ENCODE measurements around the gene SPATA12. TPM values are rescaled to one million over a fixed set of nuclear protein-coding genes. Genes with fewer than 3 reads are reported as not detected.

SPATA12 gene
- total RNA-seq, 1 experiment from 2014 or later = 0.10 TPM

DNA sequence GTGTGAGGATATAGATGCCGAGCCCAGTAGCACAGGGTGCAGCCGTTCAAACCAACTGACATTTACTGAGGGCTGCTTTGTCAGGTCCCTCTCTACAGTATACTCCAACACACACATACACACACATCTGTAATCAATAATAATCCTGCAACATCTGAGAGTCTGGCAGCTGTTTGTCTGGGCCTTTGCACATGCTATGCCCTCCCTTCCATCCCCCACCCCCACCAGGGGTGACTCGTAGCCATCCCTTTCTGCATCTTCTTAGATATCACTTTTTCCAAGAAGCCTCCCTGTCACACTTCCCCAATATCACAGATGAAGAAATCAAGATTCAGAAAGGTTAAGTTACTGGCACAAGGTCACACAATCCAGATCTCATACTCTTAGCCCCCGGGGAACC, 13.7 kb downstream of the SPATA12 start:
- Histone ChIP-seq H3K4me3 (ENCODE audit: low read depth in 2 of 2, low read length in 2 of 2) (no peak overlapping the region), H3K27ac (ENCODE audit: low read length) (no peak overlapping the region), H3K9me3 (ENCODE audit: control insufficient read depth, insufficient read depth, low read depth, low read length) (no peaks in the 10 kb centered on the region), H3K36me3 (ENCODE audit: control insufficient read depth, insufficient read depth, low read length) (no peaks in the 10 kb centered on the region), H3K27me3 (ENCODE audit: control insufficient read depth, insufficient read depth, low read length) (no peaks in the 10 kb centered on the region), H3K4me1 (ENCODE audit: control insufficient read depth, insufficient read depth, low read length) (peaks cover 4% of the 10 kb centered on the region; the same call in 1 of the 2 replicates)
- DNase-seq (ENCODE audit: low read depth, low spot score) = no peak
- TF ChIP-seq, protein P1, sequence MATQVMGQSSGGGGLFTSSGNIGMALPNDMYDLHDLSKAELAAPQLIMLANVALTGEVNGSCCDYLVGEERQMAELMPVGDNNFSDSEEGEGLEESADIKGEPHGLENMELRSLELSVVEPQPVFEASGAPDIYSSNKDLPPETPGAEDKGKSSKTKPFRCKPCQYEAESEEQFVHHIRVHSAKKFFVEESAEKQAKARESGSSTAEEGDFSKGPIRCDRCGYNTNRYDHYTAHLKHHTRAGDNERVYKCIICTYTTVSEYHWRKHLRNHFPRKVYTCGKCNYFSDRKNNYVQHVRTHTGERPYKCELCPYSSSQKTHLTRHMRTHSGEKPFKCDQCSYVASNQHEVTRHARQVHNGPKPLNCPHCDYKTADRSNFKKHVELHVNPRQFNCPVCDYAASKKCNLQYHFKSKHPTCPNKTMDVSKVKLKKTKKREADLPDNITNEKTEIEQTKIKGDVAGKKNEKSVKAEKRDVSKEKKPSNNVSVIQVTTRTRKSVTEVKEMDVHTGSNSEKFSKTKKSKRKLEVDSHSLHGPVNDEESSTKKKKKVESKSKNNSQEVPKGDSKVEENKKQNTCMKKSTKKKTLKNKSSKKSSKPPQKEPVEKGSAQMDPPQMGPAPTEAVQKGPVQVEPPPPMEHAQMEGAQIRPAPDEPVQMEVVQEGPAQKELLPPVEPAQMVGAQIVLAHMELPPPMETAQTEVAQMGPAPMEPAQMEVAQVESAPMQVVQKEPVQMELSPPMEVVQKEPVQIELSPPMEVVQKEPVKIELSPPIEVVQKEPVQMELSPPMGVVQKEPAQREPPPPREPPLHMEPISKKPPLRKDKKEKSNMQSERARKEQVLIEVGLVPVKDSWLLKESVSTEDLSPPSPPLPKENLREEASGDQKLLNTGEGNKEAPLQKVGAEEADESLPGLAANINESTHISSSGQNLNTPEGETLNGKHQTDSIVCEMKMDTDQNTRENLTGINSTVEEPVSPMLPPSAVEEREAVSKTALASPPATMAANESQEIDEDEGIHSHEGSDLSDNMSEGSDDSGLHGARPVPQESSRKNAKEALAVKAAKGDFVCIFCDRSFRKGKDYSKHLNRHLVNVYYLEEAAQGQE (IDR thresholded peaks at IDR 0.05; ENCODE audit: insufficient read depth in 1 of 2, low read depth in 2 of 2, low read length in 1 of 2) = no peak
- TF ChIP-seq, protein P2, sequence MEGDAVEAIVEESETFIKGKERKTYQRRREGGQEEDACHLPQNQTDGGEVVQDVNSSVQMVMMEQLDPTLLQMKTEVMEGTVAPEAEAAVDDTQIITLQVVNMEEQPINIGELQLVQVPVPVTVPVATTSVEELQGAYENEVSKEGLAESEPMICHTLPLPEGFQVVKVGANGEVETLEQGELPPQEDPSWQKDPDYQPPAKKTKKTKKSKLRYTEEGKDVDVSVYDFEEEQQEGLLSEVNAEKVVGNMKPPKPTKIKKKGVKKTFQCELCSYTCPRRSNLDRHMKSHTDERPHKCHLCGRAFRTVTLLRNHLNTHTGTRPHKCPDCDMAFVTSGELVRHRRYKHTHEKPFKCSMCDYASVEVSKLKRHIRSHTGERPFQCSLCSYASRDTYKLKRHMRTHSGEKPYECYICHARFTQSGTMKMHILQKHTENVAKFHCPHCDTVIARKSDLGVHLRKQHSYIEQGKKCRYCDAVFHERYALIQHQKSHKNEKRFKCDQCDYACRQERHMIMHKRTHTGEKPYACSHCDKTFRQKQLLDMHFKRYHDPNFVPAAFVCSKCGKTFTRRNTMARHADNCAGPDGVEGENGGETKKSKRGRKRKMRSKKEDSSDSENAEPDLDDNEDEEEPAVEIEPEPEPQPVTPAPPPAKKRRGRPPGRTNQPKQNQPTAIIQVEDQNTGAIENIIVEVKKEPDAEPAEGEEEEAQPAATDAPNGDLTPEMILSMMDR (IDR thresholded peaks at IDR 0.05) = no peak
- TF ChIP-seq POLR2AphosphoS5 (IDR thresholded peaks at IDR 0.05; ENCODE audit: low read depth, low read length) = no peak
- TF ChIP-seq TCF7L2 (IDR thresholded peaks at IDR 0.05; ENCODE audit: low read depth, low read length) = no peak
- no peak for TF ChIP-seq SIN3A (IDR thresholded peaks at IDR 0.05; ENCODE audit: borderline replicate concordance, insufficient read depth, low read depth, low read length)
- no TSS peak for BruUV-seq (replicated peaks)
- ChIA-PET CTCF (interaction anchor here (0.6 kb wide), 1 partner anchor 22 kb away, joined by 7 read pairs; no protein-coding TSS in a partner anchor), POLR2A (no interaction called here)
- intact Hi-C loops (cut with micrococcal nuclease; ENCODE audit: unreplicated experiment) (no loop called here), in situ Hi-C loops (cut with HindIII; ENCODE audit: low pct_unique_long_range_greater_than_20kb, low sequenced_read_pairs) (no loop called here)
- no peak for ATAC-seq

DNA sequence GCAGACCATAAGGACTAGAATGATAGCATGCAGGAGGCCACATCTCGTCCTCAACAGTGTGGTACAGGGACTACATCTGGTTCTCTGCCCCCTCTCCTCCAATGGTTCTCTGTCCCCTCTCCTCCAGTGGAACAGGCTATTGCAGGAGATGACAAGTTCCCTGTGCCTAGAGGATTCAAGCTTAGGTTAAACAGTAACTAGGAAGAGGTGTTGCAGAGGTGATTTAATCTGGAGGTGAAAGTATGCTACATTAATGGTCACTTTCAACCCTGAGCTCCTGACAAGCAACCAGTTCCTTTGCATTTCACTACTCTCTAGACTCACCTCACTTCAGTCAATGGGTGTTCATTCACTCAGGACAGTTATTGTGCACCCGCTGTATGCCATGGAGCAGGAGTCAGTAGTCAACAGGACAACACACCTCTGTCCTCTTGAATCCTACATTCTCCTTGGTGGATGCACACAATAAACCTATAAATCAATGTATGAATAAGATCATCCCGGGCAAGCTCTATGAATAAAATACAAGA, 16.0 kb downstream of the SPATA12 start:
- CTCF ChIA-PET = no interaction called here
- in situ Hi-C loops (cut with HindIII; ENCODE audit: low pct_unique_long_range_greater_than_20kb, low sequenced_read_pairs) = loop anchor here (25.0 kb wide), 1 partner anchor 89 kb away; no protein-coding TSS in a partner anchor
- no peak for ATAC-seq
- POLR2A ChIA-PET = no interaction called here
- H3K4me3 ChIP-seq (ENCODE audit: low read depth in 2 of 2, low read length in 2 of 2) = no peak overlapping the region
- TF ChIP-seq, protein P1 (IDR thresholded peaks at IDR 0.05; ENCODE audit: insufficient read depth in 1 of 2, low read depth in 2 of 2, low read length in 1 of 2) = no peak
- TF ChIP-seq, protein P2 (IDR thresholded peaks at IDR 0.05) = no peak
- no peak for TF ChIP-seq POLR2AphosphoS5 (IDR thresholded peaks at IDR 0.05; ENCODE audit: low read depth, low read length)
- TF ChIP-seq SIN3A (IDR thresholded peaks at IDR 0.05; ENCODE audit: borderline replicate concordance, insufficient read depth, low read depth, low read length) = no peak
- no peak for TF ChIP-seq TCF7L2 (IDR thresholded peaks at IDR 0.05; ENCODE audit: low read depth, low read length)
- DNase-seq (ENCODE audit: low read depth, low spot score) = no peak
- H3K4me1 ChIP-seq (ENCODE audit: control insufficient read depth, insufficient read depth, low read length) = peaks cover 4% of the 10 kb centered on the region; the same call in 1 of the 2 replicates
- H3K27me3 ChIP-seq (ENCODE audit: control insufficient read depth, insufficient read depth, low read length) = no peaks in the 10 kb centered on the region
- BruUV-seq (replicated peaks) = no TSS peak
- no peaks in the 10 kb centered on the region for H3K9me3 ChIP-seq (ENCODE audit: control insufficient read depth, insufficient read depth, low read depth, low read length)
- intact Hi-C loops (cut with micrococcal nuclease; ENCODE audit: unreplicated experiment) = no loop called here
- no peak overlapping the region for H3K27ac ChIP-seq (ENCODE audit: low read length)
- H3K36me3 ChIP-seq (ENCODE audit: control insufficient read depth, insufficient read depth, low read length) = no peaks in the 10 kb centered on the region

All from Panc1 (cell line).